T-helper 1 cell treated with Interleukin-12 subunit alpha and Interleukin-12 subunit beta and Interleukin-4 antibody, amounts not matched to agents 30 μg/mL and 1 μg/mL, for 36 hours (primary cell): ENCODE measurements around the gene GTF2I.
"Not testable (repeated sequence)": the region's sequence is repeated elsewhere in the genome, so short reads cannot be mapped to it uniquely, and the experiment has no call there.

Source experiments
- H3K27ac Mint-ChIP-seq: one replicate; pipeline ENCODE4 v1.8.0; 2021; ENCODE audit warnings: mild to moderate bottlenecking, mixed read lengths
- H3K27me3 Mint-ChIP-seq: one replicate; pipeline ENCODE4 v1.8.0; 2021; ENCODE audit warnings: low read depth, mixed read lengths
- H3K36me3 Mint-ChIP-seq: one replicate; pipeline ENCODE4 v1.8.0; 2021; ENCODE audit warnings: low read depth, mixed read lengths
- H3K4me1 Mint-ChIP-seq: one replicate; pipeline ENCODE4 v1.8.0; 2021; ENCODE audit warnings: low read depth, mixed read lengths
- H3K4me3 Mint-ChIP-seq: one replicate; pipeline ENCODE4 v1.8.0; 2021; ENCODE audit warnings: mild to moderate bottlenecking, moderate library complexity, mixed read lengths
- H3K9me3 Mint-ChIP-seq: one replicate; pipeline ENCODE4 v1.8.0; 2021; ENCODE audit warnings: mixed read lengths

The GTF2I gene

DNA sequence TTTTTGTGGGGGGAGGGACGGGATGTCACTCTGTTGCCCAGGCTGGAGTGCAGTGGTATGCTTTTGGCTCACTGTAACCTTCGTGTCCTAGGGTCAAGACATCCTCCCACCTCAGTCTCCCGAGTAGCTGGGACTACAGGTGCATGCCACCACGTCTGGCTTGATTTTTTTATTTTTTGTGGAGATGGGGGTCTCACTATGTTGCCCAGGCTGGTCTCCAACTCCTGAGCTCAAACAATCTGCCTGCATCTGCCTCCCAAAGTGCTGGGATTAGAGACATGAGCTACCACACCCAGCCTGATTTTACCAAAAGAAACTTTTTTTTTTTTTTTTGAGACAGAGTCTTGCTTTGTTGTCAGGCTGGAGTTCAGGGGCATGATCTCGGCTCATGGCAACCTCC lies 10.0 kb downstream of the GTF2I start:
- H3K27me3 Mint-ChIP-seq, H3K4me3 Mint-ChIP-seq, H3K9me3 Mint-ChIP-seq, H3K27ac Mint-ChIP-seq: not testable (repeated sequence)
- Mint-ChIP-seq H3K4me1 (peaks cover 26% of the 10 kb centered on the region), H3K36me3 (peaks cover 20% of the 10 kb centered on the region)

- H3K9me3 Mint-ChIP-seq: no peaks in the 10 kb centered on the region
- H3K36me3 Mint-ChIP-seq: peaks cover 3% of the 10 kb centered on the region
- H3K4me1 Mint-ChIP-seq: peaks cover 21% of the 10 kb centered on the region
- H3K4me3 Mint-ChIP-seq: no peak overlapping the region
- no peak overlapping the region for H3K27ac Mint-ChIP-seq
- no peaks in the 10 kb centered on the region for H3K27me3 Mint-ChIP-seq
Measured at GRCh38 chr7:74671602-74672001, 14.1 kb downstream of the GTF2I start.

- Mint-ChIP-seq H3K4me1 (peaks cover 19% of the 10 kb centered on the region), H3K27ac (peak overlapping the region; percentile 36), H3K27me3 (no peaks in the 10 kb centered on the region), H3K9me3 (no peaks in the 10 kb centered on the region), H3K36me3 (peaks cover 3% of the 10 kb centered on the region), H3K4me3 (no peak overlapping the region)
Measured at GRCh38 chr7:74672343-74672915, 14.9 kb downstream of the GTF2I start.

- Mint-ChIP-seq H3K9me3 (no peaks in the 10 kb centered on the region), H3K4me3 (no peak overlapping the region), H3K27me3 (no peaks in the 10 kb centered on the region), H3K36me3 (peaks cover 6% of the 10 kb centered on the region), H3K27ac (no peak overlapping the region), H3K4me1 (peaks cover 18% of the 10 kb centered on the region)
Measured at GRCh38 chr7:74674166-74674565, 16.6 kb downstream of the GTF2I start.

GRCh38 chr7:74682829-74683228 lies 25.3 kb downstream of the GTF2I start:
- Mint-ChIP-seq H3K9me3 (no peaks in the 10 kb centered on the region), H3K27ac (no peak overlapping the region), H3K36me3 (peaks cover 14% of the 10 kb centered on the region), H3K4me3 (no peak overlapping the region), H3K4me1 (peaks cover 11% of the 10 kb centered on the region), H3K27me3 (no peaks in the 10 kb centered on the region)

DNA sequence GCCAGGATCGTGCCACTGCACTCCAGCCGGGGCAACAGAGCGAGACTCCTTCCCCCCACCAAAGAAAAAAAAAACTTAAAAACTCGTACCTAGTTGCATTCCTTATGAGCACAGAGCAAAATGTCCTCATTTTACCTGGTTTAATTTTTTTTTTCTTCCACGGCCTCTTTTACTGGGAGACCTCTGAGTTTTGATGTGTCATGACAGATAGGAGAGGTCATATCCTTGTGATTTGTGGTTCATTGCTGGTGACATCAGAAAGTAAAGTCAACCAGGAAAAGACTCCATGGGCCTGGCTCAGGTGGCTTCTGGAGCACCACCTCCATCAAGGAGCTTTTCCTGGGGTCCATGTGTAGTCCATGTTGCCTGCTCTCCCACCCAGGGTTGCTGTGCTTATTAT lies 26.3 kb downstream of the GTF2I start:
- no peaks in the 10 kb centered on the region for H3K27me3 Mint-ChIP-seq
- H3K4me1 Mint-ChIP-seq: peaks cover 11% of the 10 kb centered on the region
- H3K27ac Mint-ChIP-seq: no peak overlapping the region
- no peaks in the 10 kb centered on the region for H3K9me3 Mint-ChIP-seq
- H3K36me3 Mint-ChIP-seq: peaks cover 11% of the 10 kb centered on the region
- H3K4me3 Mint-ChIP-seq: no peak overlapping the region

GRCh38 chr7:74684473-74684872 lies 27.0 kb downstream of the GTF2I start:
- H3K36me3 Mint-ChIP-seq: peaks cover 11% of the 10 kb centered on the region
- H3K27me3 Mint-ChIP-seq: no peaks in the 10 kb centered on the region
- H3K27ac Mint-ChIP-seq: no peak overlapping the region
- H3K9me3 Mint-ChIP-seq: no peaks in the 10 kb centered on the region
- H3K4me3 Mint-ChIP-seq: no peak overlapping the region
- peaks cover 11% of the 10 kb centered on the region for H3K4me1 Mint-ChIP-seq

DNA sequence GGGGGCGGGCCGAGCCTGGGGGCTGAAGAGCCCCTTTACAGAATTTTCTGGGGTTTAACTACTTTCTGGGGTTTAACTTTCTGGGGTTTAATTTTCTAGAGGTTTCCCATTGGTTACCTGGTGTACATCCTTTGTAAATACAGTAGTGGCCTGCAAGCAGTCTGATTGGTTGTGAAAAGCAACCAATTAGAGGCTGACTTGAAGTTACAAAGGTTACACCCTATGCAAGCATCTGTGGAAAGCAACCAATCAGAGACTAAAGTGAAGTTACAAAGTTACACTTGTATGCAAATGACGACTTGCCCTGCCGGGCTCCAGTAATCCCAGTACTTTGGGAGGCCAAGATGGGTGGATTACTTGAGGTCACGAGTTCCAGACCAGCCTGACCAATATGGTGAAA lies 27.4 kb downstream of the GTF2I start:
- H3K27me3 Mint-ChIP-seq: no peaks in the 10 kb centered on the region
- no peaks in the 10 kb centered on the region for H3K9me3 Mint-ChIP-seq
- H3K36me3 Mint-ChIP-seq: peaks cover 11% of the 10 kb centered on the region
- H3K4me3 Mint-ChIP-seq: no peak overlapping the region
- H3K27ac Mint-ChIP-seq: no peak overlapping the region
- peaks cover 11% of the 10 kb centered on the region for H3K4me1 Mint-ChIP-seq

DNA sequence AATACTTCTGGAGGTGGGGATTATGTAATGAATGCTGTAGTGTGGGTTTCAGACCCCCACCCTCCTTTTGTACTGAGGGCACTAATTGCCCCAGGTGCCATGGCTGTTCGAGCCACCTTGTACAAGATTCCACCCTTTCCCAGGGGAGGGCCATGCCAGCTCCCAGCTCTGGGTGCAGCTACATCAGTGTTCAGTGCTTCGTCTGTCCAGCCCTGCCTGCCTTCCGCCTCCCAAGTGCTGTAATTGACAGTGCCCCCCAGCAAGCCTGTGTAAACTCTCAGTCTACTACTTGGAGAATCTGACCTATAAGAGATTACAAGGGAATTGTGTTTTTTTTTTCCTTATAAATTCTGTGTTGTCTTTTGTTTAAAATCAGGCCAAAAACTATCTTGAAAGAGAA lies 33.0 kb downstream of the GTF2I start:
- peaks cover 6% of the 10 kb centered on the region for H3K4me1 Mint-ChIP-seq
- no peaks in the 10 kb centered on the region for H3K27me3 Mint-ChIP-seq
- H3K36me3 Mint-ChIP-seq: peaks cover 40% of the 10 kb centered on the region
- H3K27ac Mint-ChIP-seq: no peak overlapping the region
- H3K9me3 Mint-ChIP-seq: no peaks in the 10 kb centered on the region
- H3K4me3 Mint-ChIP-seq: no peak overlapping the region

GRCh38 chr7:74704419-74704818 lies 46.9 kb downstream of the GTF2I start:
- not testable (repeated sequence) for H3K27me3 Mint-ChIP-seq, H3K4me1 Mint-ChIP-seq, H3K4me3 Mint-ChIP-seq, H3K9me3 Mint-ChIP-seq, H3K27ac Mint-ChIP-seq
- peaks cover 33% of the 10 kb centered on the region for H3K36me3 Mint-ChIP-seq

DNA sequence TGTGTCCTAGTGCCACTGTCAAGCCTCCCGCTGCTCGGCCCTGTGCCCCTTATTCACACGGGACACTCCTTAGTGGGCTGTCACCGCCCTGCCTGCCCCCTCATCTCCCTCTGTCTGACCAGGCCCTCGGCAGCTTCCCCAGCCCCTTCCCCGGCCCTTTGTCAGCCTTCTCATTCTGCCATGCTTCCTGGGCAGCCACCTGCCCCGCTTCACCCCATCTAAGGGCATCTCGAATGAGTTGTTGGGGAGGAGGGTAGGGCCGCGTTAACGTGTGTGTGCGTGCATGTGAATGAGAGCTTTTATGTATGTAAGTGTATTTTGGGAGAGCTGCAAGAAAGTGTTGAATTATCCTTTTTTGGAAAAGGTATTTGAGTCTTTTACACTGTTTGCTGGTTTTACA lies 49.7 kb downstream of the GTF2I start:
- no peak overlapping the region for H3K27ac Mint-ChIP-seq
- no peak overlapping the region for H3K4me3 Mint-ChIP-seq
- H3K9me3 Mint-ChIP-seq: peaks cover 2% of the 10 kb centered on the region
- H3K36me3 Mint-ChIP-seq: peaks cover 34% of the 10 kb centered on the region
- H3K4me1 Mint-ChIP-seq: no peaks in the 10 kb centered on the region
- H3K27me3 Mint-ChIP-seq: no peaks in the 10 kb centered on the region

DNA sequence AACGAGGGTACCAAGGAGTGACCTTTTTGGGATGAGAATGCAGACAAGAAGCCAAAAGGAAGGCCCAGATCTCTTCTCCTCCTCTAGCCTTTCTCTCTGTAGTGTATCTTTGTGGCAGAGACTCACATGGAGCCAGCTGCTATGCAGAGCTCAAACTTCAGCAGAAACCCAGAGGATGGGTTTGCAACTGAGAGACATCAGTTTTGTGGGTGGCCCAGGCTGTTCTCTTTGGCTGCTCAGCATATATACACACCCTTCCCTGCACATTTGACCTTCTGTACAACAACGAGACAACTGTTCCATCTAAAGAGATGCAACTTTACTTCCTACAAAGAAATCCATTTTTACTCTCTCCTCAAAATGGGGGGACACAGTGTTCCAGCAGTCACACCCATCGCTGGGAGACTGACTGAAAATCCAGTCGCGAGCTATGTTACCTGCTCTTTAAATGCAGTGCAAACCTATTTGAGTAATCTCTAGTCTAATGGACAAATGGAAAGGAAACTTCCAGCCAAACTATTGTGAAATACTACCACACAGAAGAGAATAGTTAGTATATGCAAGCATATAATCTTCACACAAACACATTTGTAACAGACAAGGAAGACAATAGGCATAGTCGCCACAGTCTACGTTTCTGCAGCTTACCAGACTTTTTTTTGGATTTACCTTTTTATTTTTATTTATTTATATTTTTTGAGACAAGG lies 51.2 kb downstream of the GTF2I start:
- Mint-ChIP-seq H3K9me3 (peaks cover 12% of the 10 kb centered on the region), H3K4me1 (no peaks in the 10 kb centered on the region), H3K27ac (no peak overlapping the region), H3K36me3 (peaks cover 39% of the 10 kb centered on the region), H3K4me3 (no peak overlapping the region), H3K27me3 (no peaks in the 10 kb centered on the region)

- no peak overlapping the region for H3K4me3 Mint-ChIP-seq
- no peaks in the 10 kb centered on the region for H3K27me3 Mint-ChIP-seq
- H3K9me3 Mint-ChIP-seq: peaks cover 18% of the 10 kb centered on the region
- H3K4me1 Mint-ChIP-seq: no peaks in the 10 kb centered on the region
- H3K27ac Mint-ChIP-seq: no peak overlapping the region
- H3K36me3 Mint-ChIP-seq: peaks cover 48% of the 10 kb centered on the region
Measured at GRCh38 chr7:74709880-74710671, 52.6 kb downstream of the GTF2I start.

GRCh38 chr7:74713567-74713966 lies 56.0 kb downstream of the GTF2I start:
- H3K9me3 Mint-ChIP-seq: peaks cover 18% of the 10 kb centered on the region
- no peaks in the 10 kb centered on the region for H3K27me3 Mint-ChIP-seq
- peaks cover 50% of the 10 kb centered on the region for H3K36me3 Mint-ChIP-seq
- H3K4me1 Mint-ChIP-seq: peaks cover 5% of the 10 kb centered on the region
- no peak overlapping the region for H3K4me3 Mint-ChIP-seq
- no peak overlapping the region for H3K27ac Mint-ChIP-seq

DNA sequence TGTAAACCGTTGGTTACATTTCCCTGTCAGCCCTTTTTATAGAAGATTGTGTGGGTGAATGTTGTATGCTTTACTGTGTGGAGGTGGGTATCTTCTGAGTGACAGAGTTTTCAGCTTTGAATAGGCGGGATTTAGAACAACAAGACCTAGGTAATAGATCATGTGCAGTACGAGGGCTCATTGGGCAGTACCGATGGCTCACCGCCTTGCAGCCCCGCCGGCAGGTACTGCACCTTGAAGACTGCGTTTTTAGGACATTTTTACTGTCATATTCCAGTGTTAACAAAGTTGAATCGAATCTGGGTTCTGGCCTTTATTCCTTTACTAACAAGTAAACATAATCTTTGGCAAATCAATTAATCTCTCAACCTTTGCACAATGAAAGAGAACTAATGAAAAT lies 60.4 kb downstream of the GTF2I start:
- no peak overlapping the region for H3K27ac Mint-ChIP-seq
- H3K4me1 Mint-ChIP-seq: peaks cover 5% of the 10 kb centered on the region
- H3K27me3 Mint-ChIP-seq: no peaks in the 10 kb centered on the region
- peaks cover 46% of the 10 kb centered on the region for H3K36me3 Mint-ChIP-seq
- peaks cover 10% of the 10 kb centered on the region for H3K9me3 Mint-ChIP-seq
- H3K4me3 Mint-ChIP-seq: no peak overlapping the region
